Measurements from ENCODE around the gene DOCK10. TPM values are rescaled to one million over a fixed set of nuclear protein-coding genes. Genes with fewer than 3 reads are reported as not detected.

DOCK10 gene
- total and polyA plus RNA-seq, 2 donors (not counting 1 experiment from before 2014, with no cell fraction given): 20.8 to 26.3 TPM

- H3K9me3 ChIP-seq (ENCODE audit: control insufficient read depth, insufficient read depth, low read depth, low read length): no peaks in the 10 kb centered on the region
- H3K27ac ChIP-seq (ENCODE audit: insufficient read depth, low read length): no peak overlapping the region
- H4K20me1 ChIP-seq (ENCODE audit: control insufficient read depth, extremely low read depth, insufficient read depth, low read length): no peaks in the 10 kb centered on the region
- no peak overlapping the region for H2AFZ ChIP-seq (ENCODE audit: low read length)
- H3K4me1 ChIP-seq (ENCODE audit: control insufficient read depth, extremely low read depth, insufficient read depth, low read length): no peaks in the 10 kb centered on the region
- H3K4me3 ChIP-seq (replicated peaks in 1 of 4; ENCODE audit: control extremely low read depth in 1 of 4, insufficient read depth in 1 of 4, low read depth in 3 of 4, low read length in 4 of 4): no peak overlapping the region
- H3K9ac ChIP-seq (ENCODE audit: insufficient read depth, low read length): no peak overlapping the region
- TF ChIP-seq CTCF (conservative IDR thresholded peaks at IDR 0.05 in 1 of 2, IDR thresholded peaks at IDR 0.05 in 1 of 2; ENCODE audit: low read depth in 1 of 2, low read length in 2 of 2) (no peak), EZH2 (IDR thresholded peaks at IDR 0.05; ENCODE audit: low read length, missing control alignments) (no peak)
- no peaks in the 10 kb centered on the region for H3K36me3 ChIP-seq (ENCODE audit: control insufficient read depth, insufficient read depth, low read length)
- no peaks in the 10 kb centered on the region for H3K27me3 ChIP-seq (ENCODE audit: control insufficient read depth, insufficient read depth, low read length)
- H3K79me2 ChIP-seq (ENCODE audit: control insufficient read depth, insufficient read depth, low read length): no peaks in the 10 kb centered on the region
- DNase-seq (ENCODE audit: low read depth in 2 of 2): no peak
- no peak overlapping the region for H3K4me2 ChIP-seq (ENCODE audit: extremely low read depth, insufficient read depth, low read length)
These were observed 146.9 kb downstream of the DOCK10 start for GRCh38 chr2:224895377-224895776.

GRCh38 chr2:224894356-224894755 is 147.9 kb downstream of the DOCK10 start:
- TF ChIP-seq CTCF (conservative IDR thresholded peaks at IDR 0.05 in 1 of 2, IDR thresholded peaks at IDR 0.05 in 1 of 2; ENCODE audit: low read depth in 1 of 2, low read length in 2 of 2): no peak
- TF ChIP-seq EZH2 (IDR thresholded peaks at IDR 0.05; ENCODE audit: low read length, missing control alignments): no peak
- Histone ChIP-seq H2AFZ (ENCODE audit: low read length) (no peak overlapping the region), H4K20me1 (ENCODE audit: control insufficient read depth, extremely low read depth, insufficient read depth, low read length) (no peaks in the 10 kb centered on the region), H3K27ac (ENCODE audit: insufficient read depth, low read length) (no peak overlapping the region), H3K36me3 (ENCODE audit: control insufficient read depth, insufficient read depth, low read length) (no peaks in the 10 kb centered on the region), H3K9me3 (ENCODE audit: control insufficient read depth, insufficient read depth, low read depth, low read length) (no peaks in the 10 kb centered on the region), H3K4me3 (replicated peaks in 1 of 4; ENCODE audit: control extremely low read depth in 1 of 4, insufficient read depth in 1 of 4, low read depth in 3 of 4, low read length in 4 of 4) (no peak overlapping the region), H3K9ac (ENCODE audit: insufficient read depth, low read length) (no peak overlapping the region), H3K79me2 (ENCODE audit: control insufficient read depth, insufficient read depth, low read length) (no peaks in the 10 kb centered on the region), H3K27me3 (ENCODE audit: control insufficient read depth, insufficient read depth, low read length) (no peaks in the 10 kb centered on the region), H3K4me2 (ENCODE audit: extremely low read depth, insufficient read depth, low read length) (no peak overlapping the region), H3K4me1 (ENCODE audit: control insufficient read depth, extremely low read depth, insufficient read depth, low read length) (no peaks in the 10 kb centered on the region)
- DNase-seq (ENCODE audit: low read depth in 2 of 2): no peak

- Histone ChIP-seq H3K9ac (ENCODE audit: insufficient read depth, low read length) (no peak overlapping the region), H3K9me3 (ENCODE audit: control insufficient read depth, insufficient read depth, low read depth, low read length) (no peaks in the 10 kb centered on the region), H3K4me2 (ENCODE audit: extremely low read depth, insufficient read depth, low read length) (no peak overlapping the region), H3K79me2 (ENCODE audit: control insufficient read depth, insufficient read depth, low read length) (no peaks in the 10 kb centered on the region), H2AFZ (ENCODE audit: low read length) (no peak overlapping the region), H3K4me1 (ENCODE audit: control insufficient read depth, extremely low read depth, insufficient read depth, low read length) (no peaks in the 10 kb centered on the region), H4K20me1 (ENCODE audit: control insufficient read depth, extremely low read depth, insufficient read depth, low read length) (no peaks in the 10 kb centered on the region), H3K36me3 (ENCODE audit: control insufficient read depth, insufficient read depth, low read length) (no peaks in the 10 kb centered on the region), H3K4me3 (replicated peaks in 1 of 4; ENCODE audit: control extremely low read depth in 1 of 4, insufficient read depth in 1 of 4, low read depth in 3 of 4, low read length in 4 of 4) (no peak overlapping the region), H3K27ac (ENCODE audit: insufficient read depth, low read length) (no peak overlapping the region), H3K27me3 (ENCODE audit: control insufficient read depth, insufficient read depth, low read length) (no peaks in the 10 kb centered on the region)
- no peak for DNase-seq (ENCODE audit: low read depth in 2 of 2)
- no peak for TF ChIP-seq EZH2 (IDR thresholded peaks at IDR 0.05; ENCODE audit: low read length, missing control alignments)
- TF ChIP-seq CTCF (conservative IDR thresholded peaks at IDR 0.05 in 1 of 2, IDR thresholded peaks at IDR 0.05 in 1 of 2; ENCODE audit: low read depth in 1 of 2, low read length in 2 of 2): no peak
These were observed 148.4 kb downstream of the DOCK10 start for GRCh38 chr2:224893848-224894247.
